ENCODE data around the gene KCNH5. TPM values are rescaled to one million over a fixed set of nuclear protein-coding genes. Genes with fewer than 3 reads are reported as not detected.

KCNH5 gene, protein sequence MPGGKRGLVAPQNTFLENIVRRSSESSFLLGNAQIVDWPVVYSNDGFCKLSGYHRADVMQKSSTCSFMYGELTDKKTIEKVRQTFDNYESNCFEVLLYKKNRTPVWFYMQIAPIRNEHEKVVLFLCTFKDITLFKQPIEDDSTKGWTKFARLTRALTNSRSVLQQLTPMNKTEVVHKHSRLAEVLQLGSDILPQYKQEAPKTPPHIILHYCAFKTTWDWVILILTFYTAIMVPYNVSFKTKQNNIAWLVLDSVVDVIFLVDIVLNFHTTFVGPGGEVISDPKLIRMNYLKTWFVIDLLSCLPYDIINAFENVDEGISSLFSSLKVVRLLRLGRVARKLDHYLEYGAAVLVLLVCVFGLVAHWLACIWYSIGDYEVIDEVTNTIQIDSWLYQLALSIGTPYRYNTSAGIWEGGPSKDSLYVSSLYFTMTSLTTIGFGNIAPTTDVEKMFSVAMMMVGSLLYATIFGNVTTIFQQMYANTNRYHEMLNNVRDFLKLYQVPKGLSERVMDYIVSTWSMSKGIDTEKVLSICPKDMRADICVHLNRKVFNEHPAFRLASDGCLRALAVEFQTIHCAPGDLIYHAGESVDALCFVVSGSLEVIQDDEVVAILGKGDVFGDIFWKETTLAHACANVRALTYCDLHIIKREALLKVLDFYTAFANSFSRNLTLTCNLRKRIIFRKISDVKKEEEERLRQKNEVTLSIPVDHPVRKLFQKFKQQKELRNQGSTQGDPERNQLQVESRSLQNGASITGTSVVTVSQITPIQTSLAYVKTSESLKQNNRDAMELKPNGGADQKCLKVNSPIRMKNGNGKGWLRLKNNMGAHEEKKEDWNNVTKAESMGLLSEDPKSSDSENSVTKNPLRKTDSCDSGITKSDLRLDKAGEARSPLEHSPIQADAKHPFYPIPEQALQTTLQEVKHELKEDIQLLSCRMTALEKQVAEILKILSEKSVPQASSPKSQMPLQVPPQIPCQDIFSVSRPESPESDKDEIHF
- not detected for total RNA-seq
- total RNA-seq, result 0 reads per million in 2 donors

DNA sequence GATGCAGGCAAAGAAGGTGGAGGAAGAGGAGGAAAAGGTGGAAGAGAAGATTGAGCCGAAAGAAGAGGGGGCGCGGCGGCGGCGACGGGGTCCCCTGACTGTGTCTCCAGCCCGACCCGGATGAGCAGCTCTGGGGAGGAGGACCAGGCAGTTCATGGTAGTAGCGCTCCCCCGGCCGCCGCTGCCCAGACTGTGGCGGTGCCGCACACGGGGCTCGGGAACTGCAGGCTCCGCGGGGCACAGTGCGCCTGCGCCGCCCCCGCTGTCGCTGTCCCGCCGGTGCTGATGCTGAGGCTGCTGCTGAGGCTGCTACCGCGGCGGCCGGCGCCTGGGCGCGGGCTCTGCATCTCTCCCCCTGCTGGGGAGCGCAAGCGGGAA lies at the start of gene KCNH5:
TSS of gene KCNH5 (minus strand) at position 225 of the 378 bp plus-strand sequence. CDS start 272 bp downstream, outside the sequence.
- H3K4me3 Mint-ChIP-seq, result no peak within 1 kb of the TSS
- no peak within 1 kb of the TSS for H3K27ac Mint-ChIP-seq
- H3K9me3 ChIP-seq (ENCODE audit: control insufficient read depth, low read length, poor library complexity, severe bottlenecking), result no peaks in the 10 kb centered on the region
- H3K36me3 Mint-ChIP-seq (ENCODE audit: low read depth), result no peaks in the 10 kb centered on the region
- no peak for ATAC-seq
- no peak for DNase-seq
- no peaks in the 10 kb centered on the region for H3K4me1 Mint-ChIP-seq
- H3K27me3 Mint-ChIP-seq, result peaks cover 42% of the 10 kb centered on the region

DNA sequence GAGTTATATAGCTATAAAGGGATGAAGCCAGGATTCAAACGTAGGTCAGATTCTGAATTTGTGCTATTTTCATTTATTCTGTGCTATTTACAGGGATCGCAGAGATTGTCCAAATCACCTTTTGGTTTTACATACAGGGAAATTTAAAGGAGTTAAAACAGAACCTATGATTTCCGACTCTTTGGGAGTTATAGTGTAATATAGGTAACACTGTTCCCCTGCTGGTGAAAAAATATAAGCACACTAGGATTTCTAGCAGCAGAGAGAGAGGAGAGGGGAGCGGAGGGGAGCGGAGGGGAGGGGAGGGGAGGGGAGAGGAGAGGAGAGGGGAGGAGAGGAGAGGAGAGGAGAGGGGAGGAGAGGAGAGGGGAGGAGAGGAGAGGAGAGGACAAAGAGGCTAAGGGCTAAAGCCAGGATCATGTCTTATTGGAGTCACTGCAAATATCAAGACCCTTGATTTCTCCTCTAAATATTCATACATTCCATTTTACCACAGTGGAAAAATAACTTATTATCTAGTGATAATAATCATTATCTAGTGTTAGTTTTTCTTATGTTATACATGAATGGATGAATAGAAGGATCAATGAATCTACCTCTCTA lies 46.2 kb upstream of the KCNH5 start:
- no peaks in the 10 kb centered on the region for H3K9me3 ChIP-seq (ENCODE audit: control insufficient read depth, low read length, poor library complexity, severe bottlenecking)
- ATAC-seq, result no peak
- Mint-ChIP-seq H3K27me3 (no peaks in the 10 kb centered on the region), H3K36me3 (ENCODE audit: low read depth) (no peaks in the 10 kb centered on the region), H3K4me3 (no peak overlapping the region), H3K4me1 (no peaks in the 10 kb centered on the region), H3K27ac (no peak overlapping the region)
- no peak for DNase-seq

DNA sequence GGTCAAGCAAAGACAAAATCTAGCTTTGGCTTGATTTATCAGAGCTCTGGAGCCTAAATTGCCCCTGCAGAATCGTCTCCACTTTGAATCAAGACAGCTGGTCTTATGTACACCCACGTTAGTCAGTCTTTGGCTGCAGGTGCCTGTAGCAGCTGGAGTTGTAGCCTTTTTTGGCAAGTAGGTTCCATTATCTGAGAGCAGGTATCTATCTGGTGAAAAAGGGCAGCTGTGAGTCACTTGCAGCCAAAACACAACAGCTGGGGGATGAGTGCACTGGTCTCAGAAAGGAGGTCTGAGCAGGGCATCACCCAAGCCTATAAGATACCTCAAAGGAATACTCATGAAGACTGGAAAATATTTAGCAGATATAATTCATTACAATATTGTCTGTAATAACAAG lies 43.6 kb upstream of the KCNH5 start:
- ATAC-seq (no peak), DNase-seq (no peak)
- H3K27me3 Mint-ChIP-seq, result no peaks in the 10 kb centered on the region
- H3K9me3 ChIP-seq (ENCODE audit: control insufficient read depth, low read length, poor library complexity, severe bottlenecking), result no peaks in the 10 kb centered on the region
- H3K4me3 Mint-ChIP-seq, result no peak overlapping the region
- no peaks in the 10 kb centered on the region for H3K36me3 Mint-ChIP-seq (ENCODE audit: low read depth)
- H3K27ac Mint-ChIP-seq, result no peak overlapping the region
- H3K4me1 Mint-ChIP-seq, result no peaks in the 10 kb centered on the region

DNA sequence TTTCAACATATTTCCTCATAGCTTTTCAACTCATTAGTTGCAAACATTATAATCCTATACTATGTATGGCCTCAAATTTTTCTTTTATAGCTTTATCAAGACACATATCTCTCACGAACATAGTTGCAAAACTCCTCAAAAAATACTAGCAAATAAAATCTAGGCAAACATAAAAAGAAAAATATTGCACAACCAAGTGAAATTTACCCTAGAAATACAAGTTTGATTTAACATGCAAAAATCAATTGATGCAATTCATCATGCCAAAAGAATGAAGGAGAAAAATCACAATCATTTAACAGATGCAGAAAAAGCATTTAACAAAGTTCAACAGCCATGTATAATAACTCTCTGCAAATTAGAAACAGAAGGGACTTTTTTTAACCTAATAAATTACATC lies 33.3 kb upstream of the KCNH5 start:
- Mint-ChIP-seq H3K4me1 (no peaks in the 10 kb centered on the region), H3K4me3 (no peak overlapping the region), H3K36me3 (ENCODE audit: low read depth) (no peaks in the 10 kb centered on the region), H3K27me3 (no peaks in the 10 kb centered on the region), H3K27ac (no peak overlapping the region)
- no peak for DNase-seq
- no peak for ATAC-seq
- no peaks in the 10 kb centered on the region for H3K9me3 ChIP-seq (ENCODE audit: control insufficient read depth, low read length, poor library complexity, severe bottlenecking)

DNA sequence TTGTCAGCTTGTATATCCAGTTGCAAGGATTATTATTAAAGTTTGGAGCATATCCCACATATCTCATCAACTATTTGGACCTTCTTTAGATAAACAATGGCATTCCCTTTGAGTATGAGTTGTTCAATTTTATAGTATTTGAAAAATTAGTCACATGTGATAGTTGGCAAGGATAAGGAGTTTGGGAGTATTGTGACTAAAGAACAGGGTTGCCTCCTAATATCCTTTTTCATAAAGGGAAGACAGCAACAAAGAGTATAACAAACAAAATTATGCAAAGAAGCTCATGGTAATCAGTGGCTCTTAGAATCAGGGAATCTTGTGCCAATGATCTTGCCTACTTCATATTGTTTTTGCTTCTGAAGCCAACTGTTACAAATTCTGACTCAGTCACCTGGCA lies 31.2 kb upstream of the KCNH5 start:
- no peaks in the 10 kb centered on the region for H3K4me1 Mint-ChIP-seq
- no peak for DNase-seq

DNA sequence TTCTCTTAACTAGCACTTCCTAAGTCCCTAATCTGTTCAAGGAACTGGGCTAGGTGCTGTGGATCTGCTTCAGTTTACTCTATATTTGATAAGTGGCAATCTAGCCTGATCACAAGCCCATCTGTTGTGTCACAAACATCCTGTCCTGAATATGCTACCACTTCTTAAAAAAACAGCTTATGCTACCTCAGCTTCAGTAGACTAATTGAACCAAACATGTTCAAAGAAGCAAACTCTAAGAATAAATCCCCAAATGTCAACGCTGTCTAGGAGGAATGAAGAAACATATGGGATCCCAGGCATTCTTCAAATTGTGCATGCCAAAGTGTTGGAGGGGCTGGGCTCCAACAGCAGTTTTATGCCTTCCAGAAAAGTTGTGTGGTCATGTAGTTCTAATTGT lies 10.4 kb upstream of the KCNH5 start:
- Mint-ChIP-seq H3K36me3 (ENCODE audit: low read depth) (no peaks in the 10 kb centered on the region), H3K4me1 (no peaks in the 10 kb centered on the region), H3K27ac (no peak overlapping the region), H3K27me3 (no peaks in the 10 kb centered on the region), H3K4me3 (no peak overlapping the region)
- ATAC-seq (no peak), DNase-seq (no peak)
- no peaks in the 10 kb centered on the region for H3K9me3 ChIP-seq (ENCODE audit: control insufficient read depth, low read length, poor library complexity, severe bottlenecking)

More for the DNA sequence above, 31.2 kb upstream of the KCNH5 start:
- H3K9me3 ChIP-seq (ENCODE audit: control insufficient read depth, low read length, poor library complexity, severe bottlenecking), result no peaks in the 10 kb centered on the region
- Mint-ChIP-seq H3K4me3 (no peak overlapping the region), H3K36me3 (ENCODE audit: low read depth) (peaks cover 2% of the 10 kb centered on the region), H3K27ac (no peak overlapping the region), H3K27me3 (no peaks in the 10 kb centered on the region)
- ATAC-seq, result no peak

DNA sequence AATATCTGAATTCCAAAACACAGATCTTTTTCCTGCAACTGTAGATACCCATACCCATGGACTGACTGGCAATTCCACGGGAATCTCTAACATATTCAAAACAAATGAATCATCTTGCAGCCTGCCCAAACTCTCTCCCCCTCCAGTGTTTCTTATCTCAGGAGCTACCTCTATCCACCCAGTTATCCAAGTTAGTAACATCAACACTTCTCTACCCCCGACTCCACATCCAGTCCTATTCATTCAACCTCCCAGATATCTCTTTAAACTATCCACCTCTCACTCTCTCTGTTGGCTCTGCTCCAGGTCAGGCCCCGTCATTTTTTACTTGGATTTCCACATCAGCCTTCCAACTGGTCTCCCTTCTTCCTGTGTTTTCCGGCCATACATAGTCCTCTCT lies 6.7 kb upstream of the KCNH5 start:
- H3K4me3 Mint-ChIP-seq, result no peak overlapping the region
- no peak for ATAC-seq
- no peaks in the 10 kb centered on the region for H3K36me3 Mint-ChIP-seq (ENCODE audit: low read depth)
- H3K27me3 Mint-ChIP-seq, result peaks cover 18% of the 10 kb centered on the region
- no peak for DNase-seq
- H3K9me3 ChIP-seq (ENCODE audit: control insufficient read depth, low read length, poor library complexity, severe bottlenecking), result no peaks in the 10 kb centered on the region
- H3K27ac Mint-ChIP-seq, result no peak overlapping the region
- H3K4me1 Mint-ChIP-seq, result no peaks in the 10 kb centered on the region

DNA sequence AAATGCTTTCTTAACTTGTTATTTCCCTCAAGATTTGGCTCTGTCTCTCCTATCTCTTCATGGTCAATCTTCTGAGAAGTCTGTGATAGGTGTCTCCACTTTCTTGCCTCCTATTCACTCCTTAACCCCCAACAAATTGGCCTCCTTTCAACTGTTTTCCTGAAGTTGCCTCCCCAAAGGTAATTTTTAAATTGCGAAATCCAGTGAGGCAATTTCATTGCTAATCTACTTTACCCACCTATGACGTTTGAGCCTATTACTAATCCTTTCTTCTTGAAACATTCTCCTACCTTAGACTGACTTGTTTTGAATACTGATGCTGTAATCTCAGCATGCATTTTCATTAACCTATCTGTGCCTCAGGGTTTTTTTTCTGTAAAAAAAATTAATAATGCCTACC lies 6.0 kb upstream of the KCNH5 start:
- Mint-ChIP-seq H3K27me3 (peaks cover 25% of the 10 kb centered on the region), H3K4me1 (no peaks in the 10 kb centered on the region), H3K4me3 (no peak overlapping the region), H3K36me3 (ENCODE audit: low read depth) (no peaks in the 10 kb centered on the region), H3K27ac (no peak overlapping the region)
- ATAC-seq (no peak), DNase-seq (no peak)
- no peaks in the 10 kb centered on the region for H3K9me3 ChIP-seq (ENCODE audit: control insufficient read depth, low read length, poor library complexity, severe bottlenecking)

DNA sequence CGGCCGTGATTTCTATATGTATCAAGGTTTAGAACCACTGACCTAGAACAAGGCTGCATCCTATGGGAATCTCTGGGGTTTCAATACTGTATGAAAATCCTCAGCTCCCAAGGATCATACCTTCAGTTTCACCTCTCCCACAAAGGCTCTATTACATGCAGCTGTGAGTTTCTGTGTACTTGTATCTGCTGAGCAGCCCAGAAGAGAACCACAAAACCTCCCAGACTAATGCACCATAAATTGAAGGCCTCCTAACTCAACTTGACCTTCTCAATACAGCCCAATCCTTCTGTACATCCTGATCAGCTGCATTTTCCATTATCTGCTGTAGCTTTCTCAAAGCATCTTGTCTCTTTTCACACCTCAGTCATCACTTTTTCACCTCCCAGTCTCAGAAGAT lies 5.4 kb upstream of the KCNH5 start:
- H3K27me3 Mint-ChIP-seq, result peaks cover 28% of the 10 kb centered on the region
- H3K4me1 Mint-ChIP-seq, result no peaks in the 10 kb centered on the region
- H3K36me3 Mint-ChIP-seq (ENCODE audit: low read depth), result no peaks in the 10 kb centered on the region
- DNase-seq (no peak), ATAC-seq (no peak)
- H3K9me3 ChIP-seq (ENCODE audit: control insufficient read depth, low read length, poor library complexity, severe bottlenecking), result no peaks in the 10 kb centered on the region
- H3K4me3 Mint-ChIP-seq, result no peak overlapping the region
- no peak overlapping the region for H3K27ac Mint-ChIP-seq

DNA sequence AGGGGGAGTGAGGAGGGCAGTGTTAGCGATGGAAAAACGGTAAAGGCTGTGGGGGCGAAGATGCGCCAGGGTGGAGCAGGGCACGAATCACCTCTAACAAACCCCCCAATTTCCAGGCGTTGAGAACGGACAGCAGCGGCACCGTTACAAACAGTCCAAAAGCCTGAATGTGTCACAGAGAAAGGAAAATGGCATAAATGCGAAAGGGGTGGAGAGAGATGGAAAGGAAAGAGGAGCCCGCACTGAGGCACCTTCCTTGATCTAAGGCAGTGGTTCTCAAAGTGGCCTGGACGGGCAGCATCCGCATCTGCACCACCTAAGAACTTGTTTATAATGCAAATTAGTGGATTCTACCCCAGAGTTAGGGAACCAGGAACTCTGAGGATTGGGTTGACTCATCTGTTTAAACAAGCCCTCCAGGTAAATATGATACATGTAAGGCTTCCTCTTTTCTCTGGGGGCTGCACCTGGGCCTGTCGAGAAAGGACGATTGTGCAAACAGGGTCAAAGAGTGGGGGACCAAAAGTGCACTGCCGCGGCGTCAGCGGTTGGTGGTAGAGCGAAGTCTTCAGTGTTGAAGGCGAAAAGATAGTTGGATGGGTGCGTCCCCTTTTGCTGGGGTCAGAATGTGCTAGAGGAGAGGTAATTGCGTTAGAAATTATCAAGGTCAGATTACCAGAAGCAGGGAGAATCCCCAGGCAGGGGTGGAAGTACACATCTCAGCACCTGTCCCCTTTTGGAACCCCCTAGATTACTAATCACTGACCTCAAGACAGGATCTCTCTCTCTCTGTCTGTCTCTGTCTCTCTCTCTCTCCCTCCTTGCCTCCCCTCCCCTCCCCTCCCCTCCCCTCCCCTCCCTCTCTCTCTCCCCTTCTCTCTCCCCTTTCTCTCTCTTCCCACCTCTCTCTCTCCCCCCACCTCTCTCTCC lies 1.3 kb upstream of the KCNH5 start:
- H3K9me3 ChIP-seq (ENCODE audit: control insufficient read depth, low read length, poor library complexity, severe bottlenecking), result no peaks in the 10 kb centered on the region
- Mint-ChIP-seq H3K27me3 (peaks cover 42% of the 10 kb centered on the region), H3K4me1 (no peaks in the 10 kb centered on the region), H3K4me3 (no peak overlapping the region), H3K36me3 (ENCODE audit: low read depth) (no peaks in the 10 kb centered on the region), H3K27ac (no peak overlapping the region)
- ATAC-seq (no peak), DNase-seq (no peak)

DNA sequence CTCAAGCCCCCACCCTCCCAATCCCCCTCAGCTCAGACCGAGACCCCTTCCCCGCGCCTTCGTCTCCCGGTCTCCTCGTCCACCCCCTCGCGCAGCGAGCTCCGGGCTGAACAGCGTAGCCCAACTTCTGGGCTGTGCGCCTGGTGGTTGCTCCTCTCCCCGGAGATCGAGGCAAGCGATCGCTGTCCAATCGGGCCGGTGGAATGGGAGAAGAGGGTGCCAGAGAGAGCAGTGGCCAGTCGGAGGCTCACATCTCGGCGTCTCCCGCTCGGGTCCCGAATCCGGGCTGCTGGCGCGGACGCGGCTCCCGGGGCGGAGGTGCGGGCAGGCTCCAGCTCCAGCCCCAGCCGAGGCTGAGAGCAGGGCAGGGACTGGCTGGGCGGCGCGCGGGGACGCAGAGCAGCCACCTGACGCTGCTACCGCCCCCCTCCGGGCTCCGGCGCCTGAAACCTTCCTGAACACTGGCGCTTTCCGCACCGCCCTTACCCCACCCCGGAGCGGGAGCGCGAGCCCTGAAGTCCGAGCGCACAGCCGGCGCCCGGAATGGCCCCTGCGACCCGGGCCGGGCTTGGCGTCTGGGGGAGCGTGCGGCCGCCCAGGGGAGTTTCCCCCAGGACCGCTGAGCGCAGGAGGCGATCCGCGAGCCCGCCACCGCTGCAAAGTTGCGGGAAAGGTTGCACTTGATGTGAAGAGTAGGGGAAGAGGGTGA lies 508 bp upstream of the KCNH5 start:
- H3K4me3 Mint-ChIP-seq, result no peak overlapping the region
- no peak overlapping the region for H3K27ac Mint-ChIP-seq
- no peaks in the 10 kb centered on the region for H3K36me3 Mint-ChIP-seq (ENCODE audit: low read depth)
- DNase-seq (no peak), ATAC-seq (no peak)
- no peaks in the 10 kb centered on the region for H3K4me1 Mint-ChIP-seq
- H3K27me3 Mint-ChIP-seq, result peaks cover 42% of the 10 kb centered on the region
- H3K9me3 ChIP-seq (ENCODE audit: control insufficient read depth, low read length, poor library complexity, severe bottlenecking), result no peaks in the 10 kb centered on the region

DNA sequence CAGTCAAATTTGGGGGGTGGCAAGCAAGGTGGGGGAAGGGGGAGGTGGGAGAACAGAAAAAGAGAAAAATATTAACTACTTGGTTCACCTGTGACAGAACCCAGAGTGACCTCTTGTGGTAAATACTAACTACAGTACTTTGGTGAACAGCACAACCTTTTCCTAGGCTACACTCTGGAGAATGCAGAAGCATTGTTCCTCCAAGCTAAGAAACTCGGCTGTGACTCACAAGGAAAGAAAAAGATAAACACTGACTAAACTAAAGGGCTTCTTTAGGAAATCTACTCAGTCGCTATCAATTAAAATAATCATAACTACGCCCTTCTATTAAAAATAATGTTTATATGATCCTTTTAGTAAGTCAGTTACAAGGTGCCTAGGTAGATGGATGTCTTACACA lies 5.4 kb downstream of the KCNH5 start:
- no peak for ATAC-seq
- DNase-seq, result no peak
- H3K9me3 ChIP-seq (ENCODE audit: control insufficient read depth, low read length, poor library complexity, severe bottlenecking), result no peaks in the 10 kb centered on the region
- H3K27ac Mint-ChIP-seq, result no peak overlapping the region
- peaks cover 14% of the 10 kb centered on the region for H3K27me3 Mint-ChIP-seq
- no peak overlapping the region for H3K4me3 Mint-ChIP-seq
- no peaks in the 10 kb centered on the region for H3K4me1 Mint-ChIP-seq
- no peaks in the 10 kb centered on the region for H3K36me3 Mint-ChIP-seq (ENCODE audit: low read depth)

All from T-helper 17 cell (primary cell).